Activated naive CD4-positive, alpha-beta T cell treated with anti-CD3 and anti-CD28 coated beads, Interleukin-2, amount 50 U/mL, for 24 hours (primary cell): Measurements from ENCODE around the gene RALGAPA1.
"Not testable (repeated sequence)": the region's sequence is repeated elsewhere in the genome, so short reads cannot be mapped to it uniquely, and the experiment has no call there.

Source experiments
- H3K27ac Mint-ChIP-seq: one replicate; pipeline ENCODE4 v1.8.0; 2021; ENCODE audit warnings: mild to moderate bottlenecking, mixed read lengths
- H3K27me3 Mint-ChIP-seq: one replicate; pipeline ENCODE4 v1.8.0; 2021; ENCODE audit warnings: mixed read lengths
- H3K36me3 Mint-ChIP-seq: one replicate; pipeline ENCODE4 v1.8.0; 2021; ENCODE audit warnings: mixed read lengths
- H3K4me1 Mint-ChIP-seq: one replicate; pipeline ENCODE4 v1.8.0; 2021; ENCODE audit warnings: mixed read lengths
- H3K4me3 Mint-ChIP-seq: one replicate; pipeline ENCODE4 v1.8.0; 2021; ENCODE audit warnings: mild to moderate bottlenecking, mixed read lengths
- H3K9me3 Mint-ChIP-seq: one replicate; pipeline ENCODE4 v1.8.0; 2021; ENCODE audit warnings: mixed read lengths

RALGAPA1 gene

DNA sequence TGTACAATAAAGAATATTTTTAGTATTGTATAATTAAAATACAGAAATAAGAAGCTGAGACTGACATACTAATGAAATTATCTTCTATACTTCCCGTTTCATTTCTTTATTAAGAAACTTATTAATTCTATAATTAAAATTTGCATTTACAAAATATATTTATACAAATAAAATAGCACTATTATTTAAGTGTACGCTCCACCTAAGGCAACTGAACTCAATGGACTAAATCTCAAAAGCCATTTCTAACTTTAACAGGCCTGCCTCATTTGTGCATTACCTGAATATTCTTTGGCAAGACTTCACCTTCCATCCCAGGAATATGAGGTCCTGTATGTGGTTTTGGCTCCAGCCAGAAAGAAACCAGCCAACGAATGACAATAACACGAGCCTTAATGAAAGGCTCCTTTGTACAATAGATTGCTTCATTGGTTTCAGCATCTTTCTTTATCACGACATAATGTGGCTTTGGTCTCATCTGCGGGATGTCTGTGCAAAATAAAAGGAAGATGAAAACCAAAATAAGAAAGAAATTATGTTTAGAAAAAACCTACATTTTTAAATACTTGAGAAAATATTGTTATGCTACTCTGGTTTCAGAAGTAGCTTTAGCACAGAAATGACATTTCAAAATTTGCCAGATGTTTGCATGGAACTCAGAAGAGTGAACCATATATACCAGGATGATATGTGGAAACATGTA is 58.7 kb downstream of the RALGAPA1 start:
- Mint-ChIP-seq H3K4me3 (no peak overlapping the region), H3K4me1 (no peaks in the 10 kb centered on the region), H3K9me3 (no peaks in the 10 kb centered on the region), H3K27me3 (no peaks in the 10 kb centered on the region), H3K27ac (no peak overlapping the region), H3K36me3 (peaks cover 31% of the 10 kb centered on the region)

GRCh38 chr14:35747379-35747778 is 61.7 kb downstream of the RALGAPA1 start:
- Mint-ChIP-seq H3K27me3 (no peaks in the 10 kb centered on the region), H3K4me1 (no peaks in the 10 kb centered on the region), H3K27ac (no peak overlapping the region), H3K36me3 (peaks cover 18% of the 10 kb centered on the region), H3K4me3 (no peak overlapping the region), H3K9me3 (no peaks in the 10 kb centered on the region)

DNA sequence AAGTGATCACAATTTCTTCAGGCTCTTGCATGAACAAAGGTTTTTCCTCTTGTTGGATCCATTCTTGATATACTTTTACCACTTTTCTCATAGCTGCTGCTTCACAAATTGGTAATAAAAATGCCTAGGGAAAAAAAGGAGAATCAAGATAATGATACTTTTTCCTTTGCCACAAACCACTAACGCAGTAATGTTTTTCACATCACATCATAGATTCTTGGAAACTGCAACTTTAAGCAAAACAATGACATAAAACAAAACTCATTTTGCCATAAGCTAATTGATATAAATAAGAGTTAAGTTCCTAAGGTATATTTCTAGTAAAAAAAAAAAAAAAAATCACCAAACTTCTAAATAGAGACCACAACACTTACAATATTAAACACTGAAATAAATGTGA is 66.7 kb downstream of the RALGAPA1 start:
- Mint-ChIP-seq H3K27ac (no peak overlapping the region), H3K36me3 (peaks cover 19% of the 10 kb centered on the region), H3K4me1 (no peaks in the 10 kb centered on the region), H3K9me3 (no peaks in the 10 kb centered on the region), H3K27me3 (no peaks in the 10 kb centered on the region), H3K4me3 (no peak overlapping the region)

GRCh38 chr14:35742032-35742371 is 67.1 kb downstream of the RALGAPA1 start:
- Mint-ChIP-seq H3K9me3 (no peaks in the 10 kb centered on the region), H3K36me3 (peaks cover 20% of the 10 kb centered on the region), H3K27me3 (no peaks in the 10 kb centered on the region), H3K4me3 (no peak overlapping the region), H3K27ac (no peak overlapping the region), H3K4me1 (no peaks in the 10 kb centered on the region)

GRCh38 chr14:35741345-35742031 is 67.6 kb downstream of the RALGAPA1 start:
- no peak overlapping the region for H3K4me3 Mint-ChIP-seq
- no peak overlapping the region for H3K27ac Mint-ChIP-seq
- no peaks in the 10 kb centered on the region for H3K27me3 Mint-ChIP-seq
- peaks cover 18% of the 10 kb centered on the region for H3K36me3 Mint-ChIP-seq
- H3K9me3 Mint-ChIP-seq: no peaks in the 10 kb centered on the region
- no peaks in the 10 kb centered on the region for H3K4me1 Mint-ChIP-seq

- H3K4me3 Mint-ChIP-seq: no peak overlapping the region
- no peaks in the 10 kb centered on the region for H3K27me3 Mint-ChIP-seq
- peaks cover 24% of the 10 kb centered on the region for H3K36me3 Mint-ChIP-seq
- H3K4me1 Mint-ChIP-seq: no peaks in the 10 kb centered on the region
- H3K27ac Mint-ChIP-seq: no peak overlapping the region
- no peaks in the 10 kb centered on the region for H3K9me3 Mint-ChIP-seq
Observed at GRCh38 chr14:35740215-35740614, 68.9 kb downstream of the RALGAPA1 start.

- peaks cover 48% of the 10 kb centered on the region for H3K36me3 Mint-ChIP-seq
- not testable (repeated sequence) for H3K27ac Mint-ChIP-seq, H3K4me3 Mint-ChIP-seq
Observed at GRCh38 chr14:35735163-35735562, 73.9 kb downstream of the RALGAPA1 start.

DNA sequence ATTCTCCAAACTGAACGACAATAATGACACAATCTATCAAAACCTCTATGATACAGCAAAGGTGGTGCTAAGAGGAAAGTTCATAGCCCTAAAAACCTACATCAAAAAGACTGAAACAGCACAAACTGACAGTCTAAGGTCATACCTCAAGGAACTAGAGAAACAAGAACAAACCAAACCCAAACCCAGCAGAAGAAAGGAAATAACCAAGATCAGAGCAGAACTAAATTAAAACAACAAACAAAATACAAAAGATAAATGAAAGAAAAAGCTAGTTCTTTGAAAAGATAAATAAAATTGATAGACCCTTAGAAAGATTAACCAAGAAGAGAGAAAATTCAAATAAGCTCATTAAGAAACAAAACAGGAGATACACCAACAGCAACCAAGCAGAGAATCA is 75.6 kb downstream of the RALGAPA1 start:
- H3K4me1 Mint-ChIP-seq: peaks cover 39% of the 10 kb centered on the region
- peaks cover 50% of the 10 kb centered on the region for H3K36me3 Mint-ChIP-seq
- H3K27ac Mint-ChIP-seq, H3K9me3 Mint-ChIP-seq, H3K27me3 Mint-ChIP-seq, H3K4me3 Mint-ChIP-seq: not testable (repeated sequence)

More at GRCh38 chr14:35735163-35735562, 73.9 kb downstream of the RALGAPA1 start:
- peaks cover 39% of the 10 kb centered on the region for H3K4me1 Mint-ChIP-seq
- not testable (repeated sequence) for H3K9me3 Mint-ChIP-seq, H3K27me3 Mint-ChIP-seq

- Mint-ChIP-seq H3K9me3 (no peaks in the 10 kb centered on the region), H3K27me3 (no peaks in the 10 kb centered on the region), H3K4me3 (no peak overlapping the region), H3K4me1 (peaks cover 39% of the 10 kb centered on the region), H3K27ac (no peak overlapping the region), H3K36me3 (peaks cover 43% of the 10 kb centered on the region)
Observed at GRCh38 chr14:35730871-35731270, 78.2 kb downstream of the RALGAPA1 start.

GRCh38 chr14:35727764-35728163 is 81.3 kb downstream of the RALGAPA1 start:
- peaks cover 26% of the 10 kb centered on the region for H3K36me3 Mint-ChIP-seq

GRCh38 chr14:35725930-35726329 is 83.2 kb downstream of the RALGAPA1 start:
- no peaks in the 10 kb centered on the region for H3K27me3 Mint-ChIP-seq
- H3K9me3 Mint-ChIP-seq: no peaks in the 10 kb centered on the region
- H3K4me1 Mint-ChIP-seq: peaks cover 3% of the 10 kb centered on the region
- H3K4me3 Mint-ChIP-seq: no peak overlapping the region
- no peak overlapping the region for H3K27ac Mint-ChIP-seq
- peaks cover 18% of the 10 kb centered on the region for H3K36me3 Mint-ChIP-seq

More at GRCh38 chr14:35727764-35728163, 81.3 kb downstream of the RALGAPA1 start:
- H3K4me1 Mint-ChIP-seq: peaks cover 21% of the 10 kb centered on the region
- no peaks in the 10 kb centered on the region for H3K9me3 Mint-ChIP-seq
- no peak overlapping the region for H3K27ac Mint-ChIP-seq
- H3K4me3 Mint-ChIP-seq: no peak overlapping the region
- no peaks in the 10 kb centered on the region for H3K27me3 Mint-ChIP-seq

DNA sequence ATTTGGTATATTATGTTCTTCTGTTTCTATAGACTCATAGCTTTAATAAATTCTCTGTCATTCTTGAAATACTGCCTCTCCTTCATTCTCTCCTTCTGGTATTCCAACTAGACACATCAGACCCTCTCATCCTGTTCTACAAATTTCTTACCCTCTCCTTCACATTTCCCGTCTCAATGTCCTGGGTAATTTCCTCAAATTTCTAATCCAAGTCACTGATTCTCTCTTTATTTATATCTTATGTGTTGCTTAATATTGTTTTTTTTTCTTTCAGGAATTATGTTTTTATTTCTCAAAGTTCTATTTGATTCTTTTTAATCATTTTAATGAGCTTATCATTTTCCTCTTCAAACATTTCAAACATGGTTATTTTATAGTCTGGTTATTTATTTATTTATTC is 94.0 kb downstream of the RALGAPA1 start:
- Mint-ChIP-seq H3K27ac (no peak overlapping the region), H3K4me1 (no peaks in the 10 kb centered on the region), H3K9me3 (no peaks in the 10 kb centered on the region), H3K27me3 (no peaks in the 10 kb centered on the region), H3K4me3 (no peak overlapping the region), H3K36me3 (peaks cover 32% of the 10 kb centered on the region)

DNA sequence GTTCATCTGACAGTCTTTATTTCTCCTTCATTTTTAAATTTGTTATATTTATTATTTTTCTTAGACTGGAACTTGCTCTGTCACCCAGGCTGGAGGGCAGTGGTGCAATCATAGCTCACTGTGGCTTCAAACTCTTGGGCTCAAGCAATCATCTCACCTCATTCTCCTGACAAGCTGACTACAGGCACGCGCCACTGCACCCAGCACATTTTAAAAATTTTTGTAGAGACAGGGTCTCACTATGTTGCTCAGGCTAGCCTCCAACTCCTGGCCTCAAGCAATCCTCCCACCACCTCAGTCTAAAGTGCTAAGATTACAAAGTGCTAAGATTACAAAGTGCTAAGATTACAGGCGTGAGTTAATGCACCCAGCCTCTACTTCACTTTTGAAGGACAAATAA is 96.6 kb downstream of the RALGAPA1 start:
- Mint-ChIP-seq H3K4me1 (no peaks in the 10 kb centered on the region), H3K9me3 (no peaks in the 10 kb centered on the region), H3K4me3 (no peak overlapping the region), H3K36me3 (peaks cover 42% of the 10 kb centered on the region), H3K27ac (no peak overlapping the region), H3K27me3 (no peaks in the 10 kb centered on the region)

- Mint-ChIP-seq H3K27me3 (no peaks in the 10 kb centered on the region), H3K9me3 (no peaks in the 10 kb centered on the region), H3K36me3 (peaks cover 38% of the 10 kb centered on the region), H3K4me3 (no peak overlapping the region), H3K27ac (no peak overlapping the region), H3K4me1 (no peaks in the 10 kb centered on the region)
Observed at GRCh38 chr14:35708062-35708461, 101.0 kb downstream of the RALGAPA1 start.

- Mint-ChIP-seq H3K4me3 (no peak overlapping the region), H3K4me1 (no peaks in the 10 kb centered on the region), H3K9me3 (no peaks in the 10 kb centered on the region), H3K27me3 (no peaks in the 10 kb centered on the region), H3K27ac (no peak overlapping the region), H3K36me3 (peaks cover 30% of the 10 kb centered on the region)
Observed at GRCh38 chr14:35705636-35706035, 103.5 kb downstream of the RALGAPA1 start.

DNA sequence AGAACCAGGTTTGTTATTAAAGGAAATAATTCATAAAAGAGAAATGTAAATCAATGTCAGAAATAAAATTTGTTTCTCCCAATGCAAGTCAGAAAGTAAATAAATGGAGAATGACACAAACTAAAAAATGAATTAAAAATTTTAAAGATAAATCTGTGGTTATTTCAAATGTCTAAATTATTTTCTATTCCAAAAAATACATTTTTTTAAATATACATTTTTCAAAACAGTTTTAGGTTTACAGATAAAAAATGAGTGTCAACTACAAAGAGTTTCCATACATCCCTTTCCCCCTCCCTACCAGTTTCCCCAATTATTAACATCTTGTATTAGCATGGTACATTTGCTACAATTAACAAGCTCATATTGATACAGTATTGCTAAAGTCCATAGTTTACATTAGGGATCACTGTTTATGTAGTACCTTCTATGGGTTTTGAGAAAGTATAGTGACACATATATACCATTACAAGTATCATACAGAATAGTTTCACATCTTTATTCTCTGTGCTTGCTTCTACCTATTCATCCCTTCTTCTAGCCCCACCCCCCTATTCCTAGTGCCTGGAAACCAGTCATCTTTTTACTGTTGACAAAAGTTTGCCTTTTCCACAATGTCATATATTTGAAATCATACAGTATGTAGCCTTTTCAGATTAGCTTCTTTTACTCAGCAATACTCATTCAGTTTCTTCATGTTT is 104.2 kb downstream of the RALGAPA1 start:
- no peaks in the 10 kb centered on the region for H3K27me3 Mint-ChIP-seq
- no peaks in the 10 kb centered on the region for H3K9me3 Mint-ChIP-seq
- no peak overlapping the region for H3K4me3 Mint-ChIP-seq
- no peak overlapping the region for H3K27ac Mint-ChIP-seq
- peaks cover 32% of the 10 kb centered on the region for H3K36me3 Mint-ChIP-seq
- H3K4me1 Mint-ChIP-seq: no peaks in the 10 kb centered on the region
